Kidney (tissue), 14 donors: ENCODE results near the gene WWOX. TPM values are rescaled to one million over a fixed set of nuclear protein-coding genes. Genes with fewer than 3 reads are reported as not detected.

Experiments used
- DNase-seq, 5 donors: peaks; one replicate each; pipeline ENCODE4 v3.0.0-alpha.2; 2013 to 2020
- FAIRE-seq: peaks from 2 replicates; lab custom pipeline; 2012; peaks lifted over from hg19 to GRCh38; lab: Jason Lieb, UNC
- H3K27ac ChIP-seq, 2 donors: one replicate each; pipeline ENCODE4 v1.7.0; 2013; ENCODE audit warnings: low read depth in 2 of 2, low read length in 2 of 2, inconsistent platforms in 1 of 2
- H3K27me3 ChIP-seq: one replicate; pipeline ENCODE4 v1.7.1; 2013; ENCODE audit warnings: low read length, inconsistent platforms; ENCODE audit not compliant: control insufficient read depth, insufficient read depth
- H3K36me3 ChIP-seq, 3 donors: one replicate each; pipeline versions ENCODE4 v1.7.0 to v1.7.1; 2013; ENCODE audit warnings: low read length in 3 of 3, control low read depth in 1 of 3, inconsistent platforms in 1 of 3; ENCODE audit not compliant: insufficient read depth in 3 of 3, control insufficient read depth in 2 of 3
- H3K4me1 ChIP-seq, 3 donors: one replicate each; pipeline versions ENCODE4 v1.7.0 to v1.7.1; 2013; ENCODE audit warnings: low read length in 3 of 3, inconsistent platforms in 1 of 3, low read depth in 1 of 3; ENCODE audit not compliant: control insufficient read depth in 2 of 3, insufficient read depth in 2 of 3
- H3K4me3 ChIP-seq, 3 donors: one replicate each; pipeline versions ENCODE4 v1.7.0 to v1.8.1; 2013; ENCODE audit warnings: low read length in 3 of 3, control low read depth in 1 of 3, inconsistent platforms in 1 of 3
- H3K9ac ChIP-seq, 3 donors: one replicate each; pipeline versions ENCODE4 v1.7.0 to v1.7.1; 2013; ENCODE audit warnings: low read length in 3 of 3, control low read depth in 1 of 3, inconsistent platforms in 1 of 3
- H3K9me3 ChIP-seq, 3 donors: one replicate each; pipeline versions ENCODE4 v1.7.0 to v1.7.1; 2013; ENCODE audit warnings: low read length in 3 of 3, control low read depth in 1 of 3, inconsistent platforms in 1 of 3; ENCODE audit not compliant: control insufficient read depth in 2 of 3, insufficient read depth in 1 of 3
- intact Hi-C: fragments of 100-400 bp; cut with DNase I; formaldehyde crosslinking; loops from one replicate; pipeline ENCODE4 v1.11.1; 2022
- polyA plus RNA-seq: library from polyadenylated mRNA; stranded (reverse); fragments of 350-450 nt; fragmentation: Illumina TruSeq; extraction: RNeasy Lipid Tissue Mini Kit (QIAGEN cat#74804); gene quantifications from one replicate; pipeline ENCODE4 v1.2.3, GENCODE V29; 2014; ENCODE audit warnings: low read depth, low replicate concordance; ENCODE audit not compliant: insufficient read depth
- total RNA-seq: library from RNA; stranded (reverse); fragmentation: NEBNext Ultra II Directional; extraction: Animal tissue kit (Norgen Biotek cat#: 25700); gene quantifications from one replicate; pipeline ENCODE4 v1.2.1, GENCODE V29; 2021
- TF ChIP-seq, protein P1 (sequence below): IDR thresholded peaks from 3 replicates; pipeline ENCODE4 v1.5.1; 2012; ENCODE audit warnings: mild to moderate bottlenecking, moderate library complexity, borderline replicate concordance; ENCODE audit not compliant: insufficient read depth; ENCODE audit errors: extremely low read depth
- donor health status: control.
- donor health status: control.
- donor health status: control.
- donor health status: control.
- donor health status: control.
- donor health status: DM: yes; HTN: yes; CAD: no.
- donor health status: Normal renal cell carcinoma (clear cell type).

Gene WWOX
- total and polyA plus RNA-seq, 2 donors from 2014 or later, result 22.5 to 30.3 TPM

DNA sequence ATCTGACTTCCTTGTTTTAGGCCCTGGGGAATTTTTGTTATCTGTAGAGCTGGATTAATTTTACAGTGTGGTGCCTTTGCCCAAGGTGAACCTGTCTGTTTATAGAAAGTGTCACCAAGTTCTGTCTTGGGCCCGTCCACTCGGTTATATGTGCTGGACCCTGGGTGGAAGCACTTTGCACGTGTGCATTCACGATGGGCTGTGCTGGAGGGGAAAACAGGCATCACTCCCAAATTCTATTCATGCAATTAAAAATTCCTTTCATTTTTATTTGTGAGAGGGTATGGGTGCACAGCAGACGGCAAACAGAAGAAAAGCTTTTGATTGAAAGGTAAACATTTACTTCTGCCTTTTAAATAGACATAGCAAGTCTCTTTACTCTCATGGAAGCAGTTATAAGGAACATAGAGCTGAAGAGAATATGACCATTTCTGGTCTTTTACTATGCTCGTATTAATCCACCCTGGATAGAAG lies 101.2 kb downstream of the WWOX start:
- intact Hi-C loops, result no loop called here
- Histone ChIP-seq H3K4me3 (no peak overlapping the region), H3K27ac (no peak overlapping the region), H3K27me3 (no peaks in the 10 kb centered on the region), H3K9ac (no peak overlapping the region), H3K9me3 (no peaks in the 10 kb centered on the region), H3K36me3 (no peaks in the 10 kb centered on the region), H3K4me1 (no peaks in the 10 kb centered on the region)
- FAIRE-seq (no peak), DNase-seq (no peak)
- TF ChIP-seq, protein P1, sequence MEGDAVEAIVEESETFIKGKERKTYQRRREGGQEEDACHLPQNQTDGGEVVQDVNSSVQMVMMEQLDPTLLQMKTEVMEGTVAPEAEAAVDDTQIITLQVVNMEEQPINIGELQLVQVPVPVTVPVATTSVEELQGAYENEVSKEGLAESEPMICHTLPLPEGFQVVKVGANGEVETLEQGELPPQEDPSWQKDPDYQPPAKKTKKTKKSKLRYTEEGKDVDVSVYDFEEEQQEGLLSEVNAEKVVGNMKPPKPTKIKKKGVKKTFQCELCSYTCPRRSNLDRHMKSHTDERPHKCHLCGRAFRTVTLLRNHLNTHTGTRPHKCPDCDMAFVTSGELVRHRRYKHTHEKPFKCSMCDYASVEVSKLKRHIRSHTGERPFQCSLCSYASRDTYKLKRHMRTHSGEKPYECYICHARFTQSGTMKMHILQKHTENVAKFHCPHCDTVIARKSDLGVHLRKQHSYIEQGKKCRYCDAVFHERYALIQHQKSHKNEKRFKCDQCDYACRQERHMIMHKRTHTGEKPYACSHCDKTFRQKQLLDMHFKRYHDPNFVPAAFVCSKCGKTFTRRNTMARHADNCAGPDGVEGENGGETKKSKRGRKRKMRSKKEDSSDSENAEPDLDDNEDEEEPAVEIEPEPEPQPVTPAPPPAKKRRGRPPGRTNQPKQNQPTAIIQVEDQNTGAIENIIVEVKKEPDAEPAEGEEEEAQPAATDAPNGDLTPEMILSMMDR, result no peak

GRCh38 chr16:78205506-78205905 lies 106.1 kb downstream of the WWOX start:
- intact Hi-C loops, result no loop called here
- Histone ChIP-seq H3K9me3 (no peaks in the 10 kb centered on the region), H3K36me3 (no peaks in the 10 kb centered on the region), H3K4me3 (no peak overlapping the region), H3K9ac (no peak overlapping the region), H3K27ac (no peak overlapping the region), H3K27me3 (no peaks in the 10 kb centered on the region), H3K4me1 (no peaks in the 10 kb centered on the region)
- FAIRE-seq (no peak), DNase-seq (no peak)
- TF ChIP-seq, protein P1, result no peak

GRCh38 chr16:78206623-78207223 lies 107.3 kb downstream of the WWOX start:
- H3K9ac ChIP-seq, result no peak overlapping the region
- no peaks in the 10 kb centered on the region for H3K9me3 ChIP-seq
- no peak overlapping the region for H3K27ac ChIP-seq
- TF ChIP-seq, protein P1, result no peak
- no peaks in the 10 kb centered on the region for H3K36me3 ChIP-seq
- FAIRE-seq (no peak), DNase-seq (no peak)
- H3K27me3 ChIP-seq, result no peaks in the 10 kb centered on the region
- no peak overlapping the region for H3K4me3 ChIP-seq
- no peaks in the 10 kb centered on the region for H3K4me1 ChIP-seq
- intact Hi-C loops, result no loop called here
